Stimulated activated CD8-positive, alpha-beta memory T cell treated with anti-CD3 and anti-CD28 coated beads, Interleukin-15, amount 100 ng/mL, for 24 hours (primary cell): ENCODE measurements around the gene ZNF582.

ENCODE experiments used
- DNase-seq: peaks from one replicate; pipeline ENCODE4 v3.0.0-alpha.2; 2020; ENCODE audit warnings: low read depth

Gene ZNF582

GRCh38 chr19:56393119-56394012, at the start of gene ZNF582:
Gene ZNF582 (minus strand): TSS chr19:56393534. CDS start chr19:56391752, 1,782 bp downstream.
- DNase-seq = peak; percentile 70

GRCh38 chr19:56441206-56441792, 48.0 kb upstream of the ZNF582 start:
- no peak for DNase-seq

DNA sequence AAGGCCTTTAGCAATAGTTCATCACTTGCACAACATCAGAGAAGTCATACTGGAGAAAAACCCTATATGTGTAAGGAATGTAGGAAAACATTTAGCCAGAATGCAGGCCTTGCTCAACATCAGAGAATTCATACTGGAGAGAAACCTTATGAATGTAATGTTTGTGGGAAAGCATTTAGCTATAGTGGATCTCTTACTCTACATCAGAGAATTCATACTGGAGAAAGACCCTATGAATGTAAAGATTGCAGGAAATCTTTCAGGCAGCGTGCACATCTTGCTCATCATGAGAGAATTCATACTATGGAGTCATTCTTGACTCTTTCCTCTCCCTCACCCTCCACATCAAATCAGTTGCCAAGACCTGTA, 30.6 kb upstream of the ZNF582 start:
- no peak for DNase-seq

- DNase-seq = no peak
Measured at GRCh38 chr19:56423276-56423984, 30.1 kb upstream of the ZNF582 start.

- no peak for DNase-seq
Measured at GRCh38 chr19:56405062-56405461, 11.7 kb upstream of the ZNF582 start.

DNA sequence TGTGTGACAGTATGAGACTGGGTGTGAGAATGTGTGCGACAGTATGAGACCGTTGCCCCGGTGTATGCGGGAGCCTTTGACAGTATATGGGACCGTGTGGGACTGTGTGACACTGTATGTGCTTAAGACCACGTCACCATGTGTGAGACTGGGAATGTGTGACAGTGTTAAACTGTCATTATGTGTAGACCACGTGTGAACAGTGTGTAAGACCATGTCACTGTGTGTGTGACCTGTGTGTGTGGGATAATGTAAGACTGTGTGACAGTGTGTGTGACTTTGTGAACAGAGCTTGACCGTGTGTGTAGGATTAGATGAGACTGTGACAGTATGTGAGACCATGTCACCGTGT, 11.3 kb upstream of the ZNF582 start:
- DNase-seq = no peak

DNA sequence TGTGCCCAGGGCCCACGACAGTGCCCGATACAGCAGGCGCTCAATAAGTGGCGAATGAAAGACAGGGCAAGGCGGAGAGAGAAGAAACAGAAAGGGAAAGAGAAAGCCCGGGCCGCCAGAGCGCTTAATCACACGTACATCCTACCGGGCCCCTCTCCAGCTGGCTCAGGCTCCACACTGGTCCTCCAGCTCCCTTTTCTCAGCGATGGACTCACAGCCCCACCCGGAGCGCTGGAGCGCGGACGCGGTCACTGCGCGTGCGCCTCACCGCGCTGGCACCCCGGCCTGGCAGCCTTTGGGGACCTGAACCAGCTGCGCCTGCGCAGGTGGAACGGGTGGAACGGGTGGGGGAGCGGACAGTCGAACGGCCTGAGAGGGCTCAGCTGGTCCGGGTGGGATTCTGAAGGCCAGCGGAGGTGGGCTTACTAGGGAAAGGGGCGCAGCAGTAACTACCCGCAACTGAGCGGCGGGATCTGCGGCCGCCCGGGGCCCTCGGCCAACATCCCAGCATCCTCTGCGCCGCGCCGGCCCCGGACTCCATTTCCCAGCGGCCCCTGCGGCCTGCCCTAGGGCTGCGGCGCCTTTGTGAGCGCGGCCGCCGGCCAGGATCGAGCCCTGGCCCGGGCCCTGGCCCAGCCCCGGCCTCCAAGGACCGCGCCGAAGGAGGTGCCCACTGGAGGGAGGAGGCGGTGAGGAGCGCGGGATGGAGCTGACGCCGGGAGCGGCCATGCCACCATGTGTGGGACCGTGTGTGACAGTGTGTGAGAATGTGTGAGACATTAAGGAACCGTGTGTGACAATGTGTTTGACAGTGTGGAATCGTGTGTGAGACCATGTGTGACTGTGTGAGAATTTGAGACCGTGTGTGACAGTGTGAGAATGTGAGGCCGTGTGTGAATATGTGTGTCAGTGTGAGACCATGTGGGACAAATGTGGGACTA, 10.7 kb upstream of the ZNF582 start, which contains the start of gene ZNF583:
ZNF583 (plus strand) TSS at position 569 of the 941 bp plus-strand sequence. CDS start 2,783 bp downstream, outside the sequence.
- DNase-seq = peak; percentile 86

GRCh38 chr19:56403261-56403660, 9.9 kb upstream of the ZNF582 start:
- DNase-seq = no peak

- no peak for DNase-seq
Measured at GRCh38 chr19:56400485-56400884, 7.2 kb upstream of the ZNF582 start.

GRCh38 chr19:56398809-56399208, 5.5 kb upstream of the ZNF582 start:
- no peak for DNase-seq

- no peak for DNase-seq
Measured at GRCh38 chr19:56383826-56384605, 9.3 kb downstream of the ZNF582 start.

DNA sequence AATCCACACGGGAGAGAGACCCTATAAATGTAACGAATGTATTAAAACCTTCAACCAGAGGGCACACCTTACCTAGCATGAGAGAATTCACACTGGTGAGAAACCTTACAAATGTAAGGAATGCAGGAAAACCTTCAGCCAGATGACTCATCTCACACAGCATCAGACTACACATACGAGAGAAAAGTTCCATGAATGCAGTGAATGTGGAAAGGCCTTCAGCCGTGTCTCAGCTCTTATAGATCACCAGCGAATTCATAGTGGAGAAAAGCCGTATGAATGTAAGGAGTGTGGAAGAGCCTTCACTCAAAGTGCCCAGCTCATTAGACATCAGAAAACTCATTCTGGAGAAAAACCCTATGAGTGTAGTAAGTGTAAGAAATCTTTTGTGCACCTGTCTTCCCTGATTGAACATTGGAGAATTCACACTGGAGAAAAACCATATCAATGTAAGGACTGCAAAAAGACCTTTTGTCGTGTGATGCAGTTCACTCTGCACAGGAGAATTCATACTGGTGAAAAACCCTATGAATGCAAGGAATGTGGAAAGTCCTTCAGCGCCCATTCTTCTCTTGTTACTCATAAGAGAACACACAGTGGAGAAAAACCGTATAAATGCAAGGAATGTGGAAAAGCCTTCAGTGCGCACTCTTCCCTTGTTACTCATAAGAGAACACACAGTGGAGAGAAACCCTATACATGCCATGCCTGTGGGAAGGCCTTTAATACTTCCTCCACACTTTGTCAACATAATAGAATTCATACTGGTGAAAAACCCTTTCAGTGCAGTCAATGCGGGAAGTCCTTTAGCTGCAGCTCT, 16.0 kb downstream of the ZNF582 start:
- DNase-seq = no peak

DNA sequence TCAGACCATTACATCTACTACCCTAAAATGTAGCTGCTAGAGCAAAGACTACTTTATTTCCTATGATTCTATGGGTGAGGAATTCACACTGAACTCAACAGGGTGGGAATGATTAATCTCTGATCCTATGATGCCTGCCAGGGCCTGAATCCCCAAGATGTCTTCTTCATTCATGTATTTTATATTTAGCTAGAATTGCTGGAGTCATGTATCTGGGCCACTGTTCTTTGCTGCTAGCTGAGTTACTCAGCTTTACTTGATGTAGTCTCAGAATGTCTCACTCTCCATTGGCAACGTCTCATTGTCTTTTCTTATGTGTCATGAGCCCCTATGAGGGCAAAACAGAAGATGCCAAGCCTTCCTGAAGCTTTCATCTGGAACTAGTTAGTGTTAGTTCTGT, 21.1 kb downstream of the ZNF582 start:
- DNase-seq = no peak

DNA sequence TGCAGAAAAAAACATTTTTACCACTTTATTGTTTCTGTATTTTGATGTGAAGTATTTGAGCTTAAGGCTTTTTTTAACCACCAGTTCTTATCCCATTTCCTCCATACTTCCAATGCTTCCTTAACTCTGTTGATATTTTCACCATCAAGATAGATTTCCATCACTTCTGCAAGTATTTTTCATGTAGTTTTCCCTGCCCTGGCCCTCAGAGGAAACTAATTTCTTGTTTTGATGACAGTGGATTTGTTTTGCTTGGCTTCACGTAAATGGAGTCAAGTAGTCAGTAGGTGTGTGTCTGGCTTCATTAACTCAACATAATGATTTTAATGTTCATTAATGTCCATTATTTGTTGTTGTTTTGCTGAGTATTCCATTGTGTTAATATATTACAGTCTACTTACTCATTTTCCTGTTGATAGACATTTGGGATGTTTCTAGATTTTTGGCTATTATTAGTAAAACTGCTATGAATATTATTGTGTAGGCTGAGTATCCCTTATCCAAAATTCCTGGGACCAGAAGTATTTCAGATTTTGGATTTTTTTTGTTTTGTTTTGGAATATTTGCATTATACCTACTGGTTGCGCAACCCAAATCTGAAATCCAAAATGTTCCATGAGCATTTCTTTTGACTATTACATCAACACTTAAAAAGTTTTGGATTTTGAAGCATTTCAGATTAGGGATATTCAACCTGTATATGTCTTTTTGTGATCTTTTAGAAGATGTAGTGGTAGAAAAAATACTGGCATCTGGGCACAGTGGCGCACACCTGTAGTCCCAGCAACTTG, 23.3 kb downstream of the ZNF582 start:
- DNase-seq = no peak

DNA sequence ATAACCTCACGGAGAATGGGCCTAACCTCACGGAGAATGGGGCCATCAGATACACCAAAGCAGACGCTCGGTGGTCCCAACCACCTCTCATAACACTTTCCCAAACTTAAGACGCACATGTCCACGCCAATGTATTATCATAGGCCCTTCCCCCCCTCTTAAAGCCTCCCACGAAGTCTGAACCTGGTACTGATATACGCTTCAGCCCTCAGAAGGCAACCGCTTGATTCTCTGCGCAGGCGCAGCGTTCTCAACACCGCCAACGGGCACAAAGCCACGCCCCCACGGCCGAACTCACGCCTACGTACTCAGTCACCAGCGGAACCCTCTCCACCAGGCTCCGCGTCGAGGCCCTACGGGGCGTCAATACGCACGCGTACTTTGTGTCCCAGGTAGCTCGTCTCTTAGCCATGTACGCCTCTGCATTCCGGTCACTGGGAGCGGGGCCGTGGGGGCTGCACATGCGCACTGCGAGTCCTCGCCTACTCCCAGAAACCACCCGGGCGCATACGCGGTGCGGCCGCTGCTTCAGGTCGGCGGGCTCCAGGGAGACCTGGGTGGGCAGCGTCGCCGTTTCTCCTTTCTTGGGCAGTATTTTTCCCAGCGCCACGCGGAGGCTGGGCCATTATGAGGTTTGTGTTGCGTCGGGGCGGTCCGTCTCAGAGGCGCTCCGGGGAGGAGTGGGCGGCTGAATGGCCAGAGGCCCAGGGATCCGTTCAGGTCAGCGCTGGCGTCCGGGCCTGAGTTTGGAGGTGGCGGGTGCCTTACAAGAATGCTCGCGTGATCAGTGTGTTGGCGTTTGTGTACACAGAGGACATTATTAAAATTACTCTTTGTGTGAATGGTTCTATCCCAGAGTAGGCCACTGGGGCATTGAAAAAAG, 25.3 kb downstream of the ZNF582 start:
- peak; percentile 44 for DNase-seq

DNA sequence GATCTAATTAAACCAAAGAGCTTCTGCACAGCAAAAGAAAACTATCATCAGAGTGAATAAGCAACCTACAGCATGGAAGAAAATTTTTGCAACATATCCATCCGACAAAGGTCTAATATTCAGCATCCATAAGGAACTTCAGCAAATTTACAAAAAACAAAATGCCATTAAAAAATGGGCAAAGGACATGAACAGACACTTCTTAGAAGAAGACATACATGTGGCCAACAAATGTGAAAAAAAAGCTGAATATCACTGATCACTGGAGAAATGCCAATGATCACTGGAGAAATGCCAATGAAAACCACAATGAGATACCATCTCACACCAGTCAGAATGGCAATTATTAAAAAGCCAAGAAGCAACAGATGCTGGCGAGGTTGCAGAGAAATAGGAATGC, 32.5 kb downstream of the ZNF582 start:
- DNase-seq = no peak

- DNase-seq = no peak
Measured at GRCh38 chr19:56356944-56357343, 36.4 kb downstream of the ZNF582 start.

DNA sequence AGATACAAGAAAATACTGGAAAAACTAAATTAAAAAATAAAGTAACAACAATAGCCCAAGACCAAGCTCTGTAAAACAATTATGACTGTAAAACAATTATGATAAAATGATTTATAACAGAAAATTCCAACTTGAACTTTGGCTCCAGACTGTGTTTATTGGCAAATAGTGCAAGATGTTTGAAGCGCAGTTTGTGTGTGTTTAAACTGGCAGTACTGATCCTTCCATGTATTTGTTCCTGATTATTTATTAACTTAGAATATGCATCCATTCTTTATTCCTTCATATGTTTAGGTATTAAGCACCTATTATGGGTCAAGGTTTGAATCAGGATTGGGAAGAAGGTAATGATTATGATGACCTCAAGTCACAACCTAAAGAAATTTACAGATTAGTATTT, 37.8 kb downstream of the ZNF582 start:
- DNase-seq = no peak
